H1 (cell line): ENCODE data around the gene GYS2. TPM values are rescaled to one million over a fixed set of nuclear protein-coding genes. Genes with fewer than 3 reads are reported as not detected.

Experiments
- CTCF ChIA-PET: fragments of 300-600 bp; sonication (Branson Sonifier 250); formaldehyde crosslinking; loops from one replicate; lab custom pipeline; 2021; ENCODE audit not compliant: partially characterized antibody; lab: Charles Lee
- POLR2A ChIA-PET: fragments of 300-600 bp; sonication (Branson Sonifier 250); formaldehyde crosslinking; loops from one replicate; lab custom pipeline; 2021; ENCODE audit warnings: inconsistent platforms; ENCODE audit not compliant: partially characterized antibody; lab: Charles Lee
- DNase-seq, 2 experiments: peaks; one replicate each; pipeline versions ENCODE4 v3.0.0 to v3.0.0-alpha.2; 2010 to 2022; ENCODE audit warnings: low spot score in 2 of 2, low read depth in 1 of 2, mixed read lengths in 1 of 2
- FAIRE-seq: peaks from 2 replicates; lab custom pipeline; 2011; peaks lifted over from hg19 to GRCh38; lab: Jason Lieb, UNC
- H2AFZ ChIP-seq: 2 replicates; pipeline ENCODE4 v1.8.1; 2012; ENCODE audit warnings: low read length, inconsistent platforms
- H2AK5ac ChIP-seq: 2 replicates; pipeline ENCODE4 v1.6.1; 2013; ENCODE audit warnings: low read depth, low read length
- H2BK120ac ChIP-seq: replicated peaks from 2 replicates; pipeline ENCODE3; 2013; ENCODE audit warnings: low read depth, low read length, inconsistent platforms
- H2BK12ac ChIP-seq: 2 replicates; pipeline ENCODE4 v1.6.1; 2013; ENCODE audit warnings: low read depth, low read length
- H2BK15ac ChIP-seq: 2 replicates; pipeline ENCODE4 v1.6.1; 2013; ENCODE audit warnings: low read length
- H2BK20ac ChIP-seq: 2 replicates; pipeline ENCODE4 v1.6.1; 2013; ENCODE audit warnings: low read length
- H2BK5ac ChIP-seq: 2 replicates; pipeline ENCODE4 v1.6.1; 2013; ENCODE audit warnings: low read depth, low read length
- H3K14ac ChIP-seq: 2 replicates; pipeline ENCODE4 v1.6.1; 2013; ENCODE audit warnings: inconsistent platforms; ENCODE audit not compliant: insufficient read length
- H3K18ac ChIP-seq: 2 replicates; pipeline ENCODE4 v1.6.1; 2013; ENCODE audit warnings: low read length; ENCODE audit errors: extremely low read depth
- H3K23ac ChIP-seq: 2 replicates; pipeline ENCODE4 v1.6.1; 2013; ENCODE audit warnings: inconsistent platforms; ENCODE audit not compliant: insufficient read length
- H3K23me2 ChIP-seq: 2 replicates; pipeline ENCODE4 v1.6.1; 2013; ENCODE audit warnings: low read depth, low read length
- H3K27ac ChIP-seq: 2 replicates; pipeline ENCODE4 v1.6.1; 2011; ENCODE audit warnings: low read depth, low read length, inconsistent platforms
- H3K27me3 ChIP-seq, 4 experiments: replicated peaks in 1 of 4; 1 replicate in 1 of 4; 2 replicates in 3 of 4; pipeline versions ENCODE4 v1.6.1 to v1.8.1; 2011 to 2013; ENCODE audit warnings: low read length in 3 of 4, mild to moderate bottlenecking in 3 of 4, inconsistent platforms in 2 of 4, mixed read lengths in 2 of 4, moderate library complexity in 1 of 4; ENCODE audit not compliant: control insufficient read depth in 3 of 4, insufficient read depth in 3 of 4; ENCODE audit errors: extremely low read depth in 1 of 4
- H3K36me3 ChIP-seq, 4 experiments: 2 replicates each; pipeline versions ENCODE4 v1.6.1 to v1.8.1; 2011 to 2013; ENCODE audit warnings: mild to moderate bottlenecking in 4 of 4, low read length in 3 of 4, moderate library complexity in 2 of 4, control low read depth in 1 of 4, inconsistent platforms in 1 of 4; ENCODE audit not compliant: insufficient read depth in 4 of 4, control insufficient read depth in 2 of 4
- H3K4ac ChIP-seq: replicated peaks from 2 replicates; pipeline ENCODE3; 2013; ENCODE audit warnings: low read length, low read depth, mixed read lengths, inconsistent platforms; ENCODE audit not compliant: insufficient read length
- H3K4me1 ChIP-seq, 4 experiments: replicated peaks in 1 of 4; 1 replicate in 1 of 4; 2 replicates in 3 of 4; pipeline versions ENCODE4 v1.6.1 to v1.8.1; 2011 to 2013; ENCODE audit warnings: low read length in 3 of 4, inconsistent platforms in 2 of 4, mixed read lengths in 1 of 4; ENCODE audit not compliant: insufficient read depth in 4 of 4, control insufficient read depth in 3 of 4
- H3K4me2 ChIP-seq, 2 experiments: 2 replicates each; pipeline versions ENCODE4 v1.6.1 to v1.8.1; 2011 to 2013; ENCODE audit warnings: low read depth in 2 of 2, low read length in 2 of 2, control low read depth in 1 of 2, inconsistent platforms in 1 of 2, mild to moderate bottlenecking in 1 of 2; ENCODE audit not compliant: insufficient read depth in 1 of 2
- H3K4me3 ChIP-seq, 4 experiments: fragments of 200-600, 300-600 bp in 1 of 4; sonication (generic), shearing (Covaris generic), sonication (Bioruptor Twin) in 1 of 4; 2 replicates each; pipeline versions ENCODE4 v1.5.1 to v1.8.1; 2011 to 2016; ENCODE audit warnings: low read length in 4 of 4, low read depth in 3 of 4, control low read depth in 2 of 4, inconsistent platforms in 2 of 4, mild to moderate bottlenecking in 2 of 4, mixed read lengths in 1 of 4, moderate library complexity in 1 of 4; ENCODE audit not compliant: insufficient read depth in 2 of 4; ENCODE audit errors: extremely low read depth in 1 of 4
- H3K56ac ChIP-seq: replicated peaks from 2 replicates; pipeline ENCODE3; 2013; ENCODE audit warnings: low read depth, mild to moderate bottlenecking, mixed read lengths, low read length, inconsistent platforms; ENCODE audit not compliant: insufficient read length
- H3K79me1 ChIP-seq: 2 replicates; pipeline ENCODE4 v1.6.1; 2013; ENCODE audit warnings: low read depth, low read length, control low read depth
- H3K79me2 ChIP-seq, 2 experiments: 2 replicates each; pipeline versions ENCODE4 v1.6.1 to v1.8.1; 2012 to 2013; ENCODE audit warnings: low read length in 2 of 2, mild to moderate bottlenecking in 2 of 2, inconsistent platforms in 1 of 2; ENCODE audit not compliant: insufficient read depth in 2 of 2, control insufficient read depth in 1 of 2
- H3K9ac ChIP-seq, 4 experiments: replicated peaks in 1 of 4; 1 replicate in 1 of 4; 2 replicates in 3 of 4; pipeline versions ENCODE4 v1.6.1 to v1.8.1; 2011 to 2013; ENCODE audit warnings: low read depth in 3 of 4, low read length in 3 of 4, control low read depth in 2 of 4, mild to moderate bottlenecking in 2 of 4, moderate library complexity in 2 of 4, inconsistent platforms in 1 of 4; ENCODE audit errors: extremely low read depth in 1 of 4
- H3K9me3 ChIP-seq, 2 experiments: 2 replicates each; pipeline versions ENCODE4 v1.6.1 to v1.8.1; 2012 to 2013; ENCODE audit warnings: mild to moderate bottlenecking in 2 of 2, moderate library complexity in 2 of 2, control low read depth in 1 of 2, inconsistent platforms in 1 of 2, low read depth in 1 of 2, low read length in 1 of 2, mixed read lengths in 1 of 2; ENCODE audit not compliant: insufficient read depth in 2 of 2
- H4K20me1 ChIP-seq, 2 experiments: replicated peaks in 1 of 2; 2 replicates each; pipeline versions ENCODE3 to v1.8.1; 2011 to 2013; ENCODE audit warnings: inconsistent platforms in 2 of 2, low read length in 2 of 2, mild to moderate bottlenecking in 1 of 2; ENCODE audit not compliant: insufficient read depth in 2 of 2, control insufficient read depth in 1 of 2
- H4K5ac ChIP-seq: 2 replicates; pipeline ENCODE4 v1.6.1; 2013; ENCODE audit warnings: low read length, low read depth, mixed read lengths, inconsistent platforms; ENCODE audit not compliant: insufficient read length
- H4K8ac ChIP-seq: 2 replicates; pipeline ENCODE4 v1.8.0; 2013; ENCODE audit warnings: mild to moderate bottlenecking, moderate library complexity, low read length, inconsistent platforms; ENCODE audit not compliant: insufficient read depth; ENCODE audit errors: extremely low read depth
- H4K91ac ChIP-seq: replicated peaks from 2 replicates; pipeline ENCODE3; 2013; ENCODE audit warnings: low read length, mixed read lengths, inconsistent platforms; ENCODE audit not compliant: insufficient read length
- BCL11A ChIP-seq, 2 experiments: IDR thresholded peaks; one replicate each; pipeline ENCODE4 v1.6.1; 2011; ENCODE audit warnings: low read depth in 2 of 2, low read length in 2 of 2, mild to moderate bottlenecking in 2 of 2
- CBX5 ChIP-seq: fragments of 300-800, 300-1000 bp; sonication (generic); IDR thresholded peaks from 2 replicates; pipeline ENCODE4 v1.7.1; 2016; ENCODE audit warnings: antibody characterized with exemption, low read length, low read depth
- CHD1 ChIP-seq: IDR thresholded peaks from 2 replicates; pipeline ENCODE4 v1.6.1; 2012; ENCODE audit warnings: low read depth, low read length, improper control_type of control experiment
- JUN ChIP-seq: IDR thresholded peaks from 2 replicates; pipeline ENCODE4 v1.6.1; 2011; ENCODE audit warnings: low read depth, mild to moderate bottlenecking, improper control_type of control experiment, low read length
- KDM1A ChIP-seq: fragments of 200-600, 300-600 bp; sonication (generic); IDR thresholded peaks from 2 replicates; pipeline ENCODE4 v1.7.1; 2016; ENCODE audit warnings: mild to moderate bottlenecking, low read length, borderline replicate concordance
- KDM5A ChIP-seq: fragments of 200-600 bp; IDR thresholded peaks from 2 replicates; pipeline ENCODE4 v1.7.1; 2012; ENCODE audit warnings: mild to moderate bottlenecking, low read length, inconsistent platforms, mixed read lengths
- RFX5 ChIP-seq: IDR thresholded peaks from 2 replicates; pipeline ENCODE4 v1.6.1; 2011; ENCODE audit warnings: low read depth, low read length, improper control_type of control experiment, borderline replicate concordance
- SAP30 ChIP-seq: fragments of 300-600 bp; sonication (generic); IDR thresholded peaks from 2 replicates; pipeline ENCODE4 v1.7.1; 2012; ENCODE audit warnings: low read length, moderate library complexity, mild to moderate bottlenecking, inconsistent platforms; ENCODE audit not compliant: insufficient read depth, insufficient replicate concordance
- SP4 ChIP-seq: IDR thresholded peaks from 2 replicates; pipeline ENCODE4 v1.6.1; 2012; ENCODE audit warnings: low read length, inconsistent platforms
- TAF1 ChIP-seq: IDR thresholded peaks from 2 replicates; pipeline ENCODE4 v1.6.1; 2011; ENCODE audit warnings: mild to moderate bottlenecking, low read depth, low read length
- USF2 ChIP-seq: IDR thresholded peaks from 2 replicates; pipeline ENCODE4 v1.6.1; 2011; ENCODE audit warnings: low read length, improper control_type of control experiment
- ZNF274 ChIP-seq: IDR thresholded peaks from 2 replicates; pipeline ENCODE4 v1.7.0; 2012; ENCODE audit warnings: low read length, borderline replicate concordance; ENCODE audit errors: extremely low read depth
- WGBS, 2 experiments: shearing (Covaris generic) in 1 of 2; methylation state at CpG; one replicate each; pipeline versions ENCODE4 v1.1.6 to v1.1.7; 2013 to 2015; ENCODE audit warnings: low lambda C conversion rate in 2 of 2, mixed read lengths in 2 of 2, inconsistent platforms in 1 of 2, low coverage in 1 of 2, missing lambda C conversion rate in 1 of 2; ENCODE audit not compliant: insufficient replicate concordance in 2 of 2, insufficient coverage in 1 of 2, insufficient read length in 1 of 2; ENCODE audit errors: extremely low coverage in 1 of 2, missing lambda C conversion rate in 1 of 2; 5-methylcytosine and 5-hydroxymethylcytosine counted together
- polyA plus RNA-seq, 7 experiments: library from polyadenylated mRNA; depleted of rRNA in 3 of 7; stranded (reverse) in 5 of 7; unstranded in 2 of 7; fragments of >200 nt in 5 of 7; fragments of 200-250 nt in 2 of 7; gene quantifications; 1 replicate in 5 of 7; 2 replicates in 1 of 7; 4 replicates in 1 of 7; pipeline versions ENCODE4 v1.2.1 to v1.2.3, GENCODE V29; 2011 to 2013; ENCODE audit warnings: missing spikeins in 2 of 7, mixed read lengths in 2 of 7
- total RNA-seq: library from RNA; stranded (reverse); fragmentation: NEBNext Ultra II Directional; extraction: Animal tissue kit (Norgen Biotek cat#: 25700); gene quantifications from 2 replicates; pipeline ENCODE4 v1.2.1, GENCODE V29; 2021
- TF ChIP-seq, protein P1 (sequence below): IDR thresholded peaks from 2 replicates; pipeline ENCODE4 v1.6.1; 2012; ENCODE audit warnings: inconsistent platforms

The GYS2 gene
- total and polyA plus RNA-seq, 2 of the 8 experiments (the other 6 are each of a cell fraction or from before 2014, with no cell fraction given): not detected

DNA sequence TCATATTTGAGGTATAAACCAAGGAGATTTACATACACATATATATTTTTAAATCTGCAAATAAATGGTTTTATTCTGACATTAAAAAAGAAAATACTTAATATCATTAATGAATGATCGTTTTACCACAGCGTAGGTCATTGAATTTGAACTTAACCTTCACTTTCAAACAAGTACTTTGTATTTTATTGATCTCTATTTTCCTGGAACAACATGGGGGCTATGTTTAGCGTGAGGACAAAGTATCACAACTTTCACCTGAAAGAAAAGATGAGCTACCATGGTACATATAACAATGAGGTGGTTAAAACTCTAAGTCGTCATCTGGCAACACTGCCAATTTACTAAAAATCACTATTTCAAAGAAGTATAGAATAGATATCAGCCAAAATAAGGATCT lies 6.0 kb downstream of the GYS2 start:
- no peaks in the 10 kb centered on the region for H3K36me3 ChIP-seq
- no peaks in the 10 kb centered on the region for H3K27me3 ChIP-seq
- no peak overlapping the region for H3K14ac ChIP-seq
- no peak overlapping the region for H3K27ac ChIP-seq
- no peak overlapping the region for H3K18ac ChIP-seq
- WGBS, 2 experiments: 90% methylated on average over 4 of the region's 4 CpGs; no CpG with 5 or more reads in 1 of the 2 experiments
- no peak overlapping the region for H3K4me2 ChIP-seq
- no peaks in the 10 kb centered on the region for H3K79me1 ChIP-seq
- H2BK15ac ChIP-seq: no peak overlapping the region
- H3K56ac ChIP-seq: no peak overlapping the region
- H3K23me2 ChIP-seq: no peaks in the 10 kb centered on the region
- no peak overlapping the region for H4K8ac ChIP-seq
- no peak overlapping the region for H2AK5ac ChIP-seq
- H4K5ac ChIP-seq: no peak overlapping the region
- ChIA-PET CTCF (no interaction called here), POLR2A (no interaction called here)
- no peak overlapping the region for H3K4ac ChIP-seq
- FAIRE-seq: no peak
- H2BK12ac ChIP-seq: no peak overlapping the region
- no peaks in the 10 kb centered on the region for H3K9me3 ChIP-seq
- H2BK5ac ChIP-seq: no peak overlapping the region
- H4K20me1 ChIP-seq: no peaks in the 10 kb centered on the region
- no peak overlapping the region for H2AFZ ChIP-seq
- no peak for DNase-seq
- no peak overlapping the region for H3K9ac ChIP-seq
- no peaks in the 10 kb centered on the region for H3K79me2 ChIP-seq
- H2BK120ac ChIP-seq: no peak overlapping the region
- H3K4me1 ChIP-seq: peaks cover 0 to 2% (median under 1%) of the 10 kb centered on the region in 4 experiments; a peak in 2 of 7 replicates
- no peak overlapping the region for H3K23ac ChIP-seq
- no peak overlapping the region for H4K91ac ChIP-seq
- H2BK20ac ChIP-seq: no peak overlapping the region
- no peak overlapping the region for H3K4me3 ChIP-seq
- TF ChIP-seq KDM1A (no peak), JUN (no peak), SP4 (no peak), RFX5 (no peak), BCL11A (IDR thresholded peaks at IDR 0.05; ENCODE audit: low read depth in 2 of 2, low read length in 2 of 2) (no peak), CHD1 (no peak), CBX5 (no peak), SAP30 (no peak), TAF1 (no peak), USF2 (no peak), ZNF274 (no peak), KDM5A (no peak)
- TF ChIP-seq, protein P1, sequence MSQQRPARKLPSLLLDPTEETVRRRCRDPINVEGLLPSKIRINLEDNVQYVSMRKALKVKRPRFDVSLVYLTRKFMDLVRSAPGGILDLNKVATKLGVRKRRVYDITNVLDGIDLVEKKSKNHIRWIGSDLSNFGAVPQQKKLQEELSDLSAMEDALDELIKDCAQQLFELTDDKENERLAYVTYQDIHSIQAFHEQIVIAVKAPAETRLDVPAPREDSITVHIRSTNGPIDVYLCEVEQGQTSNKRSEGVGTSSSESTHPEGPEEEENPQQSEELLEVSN: no peak
